Measurements from ENCODE around the gene YIPF7.
A peak's percentile ranks its signal among the peaks of the same experiment; 100 is the strongest.

YIPF7 gene

GRCh38 chr4:44678094-44679041, 26.9 kb upstream of the YIPF7 start, which contains the start of gene GUF1 (continued):
- TF ChIP-seq ZNF621 (tag by site-specific recombination; IDR thresholded peaks at IDR 0.05) (no peak), ZNF146 (tag by site-specific recombination; IDR thresholded peaks at IDR 0.05) (no peak), ZNF76 (tag by site-specific recombination; IDR thresholded peaks at IDR 0.05; ENCODE audit: borderline replicate concordance, low read depth) (no peak), ZNF48 (tag by site-specific recombination; IDR thresholded peaks at IDR 0.05) (no peak), ZFHX2 (tag by site-specific recombination; conservative IDR thresholded peaks at IDR 0.05) (no peak; the same call in 1 of the 2 replicates), KLF8 (tag by site-specific recombination; IDR thresholded peaks at IDR 0.05) (no peak), ZNF174 (tag by site-specific recombination; IDR thresholded peaks at IDR 0.05) (no peak), ZNF184 (tag by site-specific recombination; IDR thresholded peaks at IDR 0.05) (no peak), ZNF433 (tag by site-specific recombination; IDR thresholded peaks at IDR 0.05; ENCODE audit: low read depth) (no peak), ZNF548 (tag by site-specific recombination; IDR thresholded peaks at IDR 0.05) (no peak), ZNF423 (tag by site-specific recombination; IDR thresholded peaks at IDR 0.05) (no peak), ZNF354C (tag by site-specific recombination; IDR thresholded peaks at IDR 0.05; ENCODE audit: borderline replicate concordance, low read depth) (no peak), ZNF157 (tag by site-specific recombination; IDR thresholded peaks at IDR 0.05) (no peak), ZNF585B (tag by site-specific recombination; IDR thresholded peaks at IDR 0.05) (no peak), ZNF302 (tag by site-specific recombination; IDR thresholded peaks at IDR 0.05; ENCODE audit: low read depth) (no peak), ZNF610 (tag by site-specific recombination; IDR thresholded peaks at IDR 0.05; ENCODE audit: borderline replicate concordance) (no peak), KLF10 (tag by site-specific recombination; IDR thresholded peaks at IDR 0.05) (no peak), ZNF747 (tag by site-specific recombination; IDR thresholded peaks at IDR 0.05) (no peak), SCRT2 (tag by site-specific recombination; IDR thresholded peaks at IDR 0.05) (peak; percentile 84), ZBTB17 (tag by site-specific recombination; IDR thresholded peaks at IDR 0.05) (0 out of 2 replicates have a peak, but pooled peaks have one; percentile 29), ZBTB20 (tag by site-specific recombination; IDR thresholded peaks at IDR 0.05) (peak; percentile 100)
- TF ChIP-seq, protein P1, sequence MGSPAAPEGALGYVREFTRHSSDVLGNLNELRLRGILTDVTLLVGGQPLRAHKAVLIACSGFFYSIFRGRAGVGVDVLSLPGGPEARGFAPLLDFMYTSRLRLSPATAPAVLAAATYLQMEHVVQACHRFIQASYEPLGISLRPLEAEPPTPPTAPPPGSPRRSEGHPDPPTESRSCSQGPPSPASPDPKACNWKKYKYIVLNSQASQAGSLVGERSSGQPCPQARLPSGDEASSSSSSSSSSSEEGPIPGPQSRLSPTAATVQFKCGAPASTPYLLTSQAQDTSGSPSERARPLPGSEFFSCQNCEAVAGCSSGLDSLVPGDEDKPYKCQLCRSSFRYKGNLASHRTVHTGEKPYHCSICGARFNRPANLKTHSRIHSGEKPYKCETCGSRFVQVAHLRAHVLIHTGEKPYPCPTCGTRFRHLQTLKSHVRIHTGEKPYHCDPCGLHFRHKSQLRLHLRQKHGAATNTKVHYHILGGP (tag by site-specific recombination; IDR thresholded peaks at IDR 0.05) = no peak
- TF ChIP-seq, protein P2, sequence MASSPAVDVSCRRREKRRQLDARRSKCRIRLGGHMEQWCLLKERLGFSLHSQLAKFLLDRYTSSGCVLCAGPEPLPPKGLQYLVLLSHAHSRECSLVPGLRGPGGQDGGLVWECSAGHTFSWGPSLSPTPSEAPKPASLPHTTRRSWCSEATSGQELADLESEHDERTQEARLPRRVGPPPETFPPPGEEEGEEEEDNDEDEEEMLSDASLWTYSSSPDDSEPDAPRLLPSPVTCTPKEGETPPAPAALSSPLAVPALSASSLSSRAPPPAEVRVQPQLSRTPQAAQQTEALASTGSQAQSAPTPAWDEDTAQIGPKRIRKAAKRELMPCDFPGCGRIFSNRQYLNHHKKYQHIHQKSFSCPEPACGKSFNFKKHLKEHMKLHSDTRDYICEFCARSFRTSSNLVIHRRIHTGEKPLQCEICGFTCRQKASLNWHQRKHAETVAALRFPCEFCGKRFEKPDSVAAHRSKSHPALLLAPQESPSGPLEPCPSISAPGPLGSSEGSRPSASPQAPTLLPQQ (tag by site-specific recombination; IDR thresholded peaks at IDR 0.05) = 0 out of 2 replicates have a peak, but pooled peaks have one; percentile 54
- TF ChIP-seq, protein P3, sequence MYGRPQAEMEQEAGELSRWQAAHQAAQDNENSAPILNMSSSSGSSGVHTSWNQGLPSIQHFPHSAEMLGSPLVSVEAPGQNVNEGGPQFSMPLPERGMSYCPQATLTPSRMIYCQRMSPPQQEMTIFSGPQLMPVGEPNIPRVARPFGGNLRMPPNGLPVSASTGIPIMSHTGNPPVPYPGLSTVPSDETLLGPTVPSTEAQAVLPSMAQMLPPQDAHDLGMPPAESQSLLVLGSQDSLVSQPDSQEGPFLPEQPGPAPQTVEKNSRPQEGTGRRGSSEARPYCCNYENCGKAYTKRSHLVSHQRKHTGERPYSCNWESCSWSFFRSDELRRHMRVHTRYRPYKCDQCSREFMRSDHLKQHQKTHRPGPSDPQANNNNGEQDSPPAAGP (tag by site-specific recombination; IDR thresholded peaks at IDR 0.05) = no peak

DNA sequence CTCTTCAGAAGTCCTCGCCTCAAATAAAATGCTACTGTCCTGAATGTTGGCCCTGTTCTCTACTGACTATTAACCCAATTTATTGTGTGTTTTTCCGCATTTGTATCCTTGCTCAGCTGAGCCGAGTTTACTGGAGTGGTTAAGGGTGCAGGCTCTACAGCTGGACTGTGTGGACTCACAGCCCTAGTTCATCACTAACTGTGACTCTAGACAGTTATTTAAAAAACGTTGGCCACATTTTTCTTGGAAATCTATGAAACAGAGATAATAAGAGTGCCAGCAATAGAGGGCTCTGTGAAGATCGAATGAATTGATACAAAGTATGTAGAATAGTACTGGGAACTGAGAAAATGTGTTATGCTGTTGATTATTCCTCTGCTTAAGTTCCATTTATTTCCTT, 23.9 kb upstream of the YIPF7 start:
- H3K9me3 ChIP-seq (ENCODE audit: control insufficient read depth, insufficient read depth, low read depth, low read length) = no peaks in the 10 kb centered on the region
- no peaks in the 10 kb centered on the region for H3K36me3 ChIP-seq (ENCODE audit: control insufficient read depth in 2 of 2, insufficient read depth in 1 of 2, low read length in 2 of 2)
- CTCF ChIA-PET = no interaction called here
- no peaks in the 10 kb centered on the region for H3K4me1 ChIP-seq (ENCODE audit: control insufficient read depth, insufficient read depth, low read length)
- H3K27ac ChIP-seq (ENCODE audit: extremely low read depth, low read depth, low read length) = no peak overlapping the region
- H3K4me3 ChIP-seq (ENCODE audit: low read depth, low read length) = no peak overlapping the region
- POLR2A ChIA-PET = no interaction called here
- TF ChIP-seq ZNF132 (tag by site-specific recombination; IDR thresholded peaks at IDR 0.05; ENCODE audit: borderline replicate concordance) = no peak
